AML-193 (cell line): ENCODE measurements around the gene CYP3A7.
"Not testable (repeated sequence)": the region's sequence is repeated elsewhere in the genome, so short reads cannot be mapped to it uniquely, and the experiment has no call there.

Source experiments
- DNase-seq, 2 experiments: peaks; one replicate each; lab custom pipeline; 2025; lab: John Stamatoyannopoulos, UW

Gene CYP3A7

GRCh38 chr7:99699946-99700345, 35.0 kb downstream of the CYP3A7 start:
- no peak for DNase-seq

GRCh38 chr7:99698867-99699730, 35.9 kb downstream of the CYP3A7 start:
- not testable (repeated sequence) for DNase-seq

GRCh38 chr7:99694912-99695304, 40.1 kb downstream of the CYP3A7 start:
- no peak for DNase-seq

GRCh38 chr7:99694201-99694911, 40.6 kb downstream of the CYP3A7 start:
- no peak for DNase-seq

GRCh38 chr7:99693427-99694200, 41.4 kb downstream of the CYP3A7 start:
- no peak for DNase-seq

GRCh38 chr7:99693100-99693426, 41.9 kb downstream of the CYP3A7 start:
- DNase-seq = no peak

GRCh38 chr7:99692563-99692962, 42.4 kb downstream of the CYP3A7 start:
- DNase-seq = not testable (repeated sequence)

GRCh38 chr7:99691658-99692057, 43.3 kb downstream of the CYP3A7 start:
- not testable (repeated sequence) for DNase-seq

GRCh38 chr7:99690918-99691317, 44.1 kb downstream of the CYP3A7 start:
- not testable (repeated sequence) for DNase-seq

- DNase-seq = not testable (repeated sequence)
Measured at GRCh38 chr7:99685871-99686608, 49.0 kb downstream of the CYP3A7 start.

GRCh38 chr7:99685129-99685758, 49.8 kb downstream of the CYP3A7 start:
- DNase-seq = no peak

GRCh38 chr7:99679400-99680191, 55.4 kb downstream of the CYP3A7 start, which contains the start of gene CYP3A5:
Gene CYP3A5 (minus strand): TSS chr7:99679996. CDS start chr7:99679896, 100 bp downstream.
- DNase-seq = no peak

- no peak for DNase-seq
Measured at GRCh38 chr7:99679032-99679399, 56.0 kb downstream of the CYP3A7 start.

GRCh38 chr7:99677648-99678045, 57.3 kb downstream of the CYP3A7 start:
- no peak for DNase-seq

GRCh38 chr7:99677013-99677647, 57.9 kb downstream of the CYP3A7 start:
- no peak for DNase-seq

- no peak for DNase-seq
Measured at GRCh38 chr7:99674995-99675742, 59.8 kb downstream of the CYP3A7 start.

GRCh38 chr7:99672573-99672972, 62.4 kb downstream of the CYP3A7 start:
- DNase-seq = no peak

GRCh38 chr7:99669782-99670181, 65.2 kb downstream of the CYP3A7 start:
- no peak for DNase-seq

GRCh38 chr7:99668541-99668940, 66.5 kb downstream of the CYP3A7 start:
- DNase-seq = no peak
